Ramos (cell line): Measurements from ENCODE around the gene CSRP1.
"Not testable (repeated sequence)": the region's sequence is repeated elsewhere in the genome, so short reads cannot be mapped to it uniquely, and the experiment has no call there.

Experiments used
- in situ Hi-C: fragments of 300-500 bp; cut with MboI; formaldehyde crosslinking; loops from one replicate; pipeline ENCODE4 v1.14.3; 2022; ENCODE audit warnings: low sequenced_read_pairs; ENCODE audit not compliant: unreplicated experiment

CSRP1 gene

DNA sequence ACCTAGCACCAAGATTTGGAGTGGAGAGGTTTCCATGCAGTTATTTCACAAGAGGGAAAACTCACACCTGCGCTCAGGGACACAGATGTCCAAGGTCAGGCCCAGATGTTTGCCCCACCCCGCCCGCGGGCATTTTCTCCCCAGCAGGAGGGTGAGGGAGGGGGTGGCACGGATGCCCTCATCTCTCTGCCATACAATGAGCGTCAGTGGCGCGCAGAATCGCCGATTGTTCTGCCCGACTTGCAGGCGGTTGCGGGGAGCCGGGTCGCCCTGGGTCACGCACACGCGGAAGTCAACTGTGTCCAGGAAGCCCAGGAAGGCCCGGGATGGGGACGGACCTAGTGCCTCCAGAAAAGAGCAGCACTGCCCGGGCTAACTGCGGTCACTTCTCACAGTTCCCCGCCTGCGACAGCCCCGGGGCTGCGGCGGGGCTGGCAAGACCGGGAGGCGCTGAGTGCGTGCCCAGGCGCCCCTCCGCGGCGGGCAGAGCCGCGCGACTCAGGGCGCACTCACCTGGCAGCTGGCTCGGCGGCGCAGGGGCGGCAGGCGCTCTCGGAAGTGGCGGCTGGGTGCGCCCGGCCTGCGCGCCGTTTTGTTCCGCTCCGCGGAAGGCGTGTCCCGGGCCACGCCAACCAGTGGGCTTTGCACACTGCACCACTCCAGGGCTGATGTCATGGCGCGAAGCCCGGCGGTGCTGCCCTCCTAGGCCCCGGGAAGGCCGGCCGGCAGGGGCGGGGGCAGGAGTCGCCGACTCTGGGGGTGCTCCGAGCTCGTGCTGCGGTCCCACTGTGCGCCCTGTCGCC lies at the start of gene CSRP1:
CSRP1 (minus strand) TSS at position 567 of the 803 bp plus-strand sequence. CDS start 10,820 bp downstream, outside the sequence.
- in situ Hi-C loops, result no loop called here

DNA sequence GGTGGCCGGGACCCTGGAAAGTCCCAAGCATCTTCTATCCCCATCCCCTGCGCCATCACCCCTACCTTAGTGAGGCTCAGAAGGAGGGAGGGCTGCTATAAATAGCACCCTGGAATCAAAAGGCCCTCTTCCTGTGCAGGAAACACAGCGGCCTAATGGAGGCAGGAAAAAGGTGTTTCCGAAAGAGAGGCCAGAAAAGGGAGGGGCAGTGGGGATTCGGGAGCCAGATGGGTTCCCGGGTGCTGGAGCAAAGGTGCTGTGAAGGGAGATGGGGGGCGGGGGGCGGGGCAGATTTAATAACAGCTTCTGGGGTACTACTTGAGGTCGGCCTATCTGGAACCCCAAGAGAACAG lies 48.6 kb upstream of the CSRP1 start:
- in situ Hi-C loops, result no loop called here

DNA sequence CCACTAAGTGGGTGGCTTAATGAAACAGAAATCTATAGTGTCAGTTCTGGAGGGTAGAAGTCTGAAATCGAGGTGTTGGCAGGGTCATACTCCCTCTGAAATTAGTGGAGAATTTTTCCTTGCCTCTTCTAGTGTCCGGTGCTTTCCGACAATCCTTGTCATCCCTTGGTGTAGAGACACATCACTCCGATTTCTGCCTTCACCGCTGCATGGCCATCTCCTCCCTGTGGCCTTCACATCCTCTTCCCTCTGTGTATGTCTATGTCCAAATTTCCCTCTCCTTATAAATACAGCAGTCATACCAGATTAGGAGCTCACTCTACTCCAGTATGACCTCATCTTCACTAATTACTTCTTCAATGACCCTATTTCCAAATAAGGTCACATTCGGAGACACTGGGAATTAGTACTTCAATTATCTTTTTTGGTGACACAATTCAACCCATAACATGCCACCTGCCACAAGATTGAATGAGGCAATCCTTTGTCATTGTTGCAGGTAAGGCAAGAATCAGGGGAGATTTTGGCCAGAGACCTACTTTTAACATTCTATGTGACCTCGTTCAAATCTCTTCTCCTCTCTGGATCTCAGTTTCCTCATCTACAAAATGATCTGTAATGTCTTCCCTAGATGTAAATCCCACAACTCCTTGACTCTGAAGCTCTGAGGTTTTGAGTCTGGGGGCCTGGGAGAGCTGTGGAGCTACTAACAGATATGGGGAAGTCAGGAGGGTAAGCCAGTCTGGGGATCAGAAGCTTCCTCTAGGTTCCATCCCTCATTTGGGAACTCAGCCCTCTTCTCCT lies 48.1 kb upstream of the CSRP1 start:
- in situ Hi-C loops, result no loop called here

DNA sequence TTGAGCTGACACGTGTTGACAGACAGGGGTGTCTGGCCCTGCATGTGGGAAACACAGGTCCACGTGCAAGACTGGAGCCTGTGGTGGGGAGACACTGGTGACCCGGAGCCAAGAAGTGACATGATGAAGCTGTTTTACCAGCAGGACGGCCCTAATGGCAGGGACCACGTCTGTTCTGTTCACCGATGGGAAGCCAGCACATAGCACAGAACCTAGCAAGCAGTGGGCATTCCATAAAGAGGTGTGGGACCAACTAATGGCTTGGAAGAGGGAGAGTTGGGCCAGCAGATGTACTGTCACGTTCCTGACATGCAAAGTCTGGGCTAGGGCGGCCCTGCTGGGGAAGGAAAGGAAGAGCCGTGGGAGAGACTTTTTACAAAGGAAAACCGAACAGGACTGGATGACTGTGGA lies 47.3 kb upstream of the CSRP1 start:
- in situ Hi-C loops, result no loop called here

DNA sequence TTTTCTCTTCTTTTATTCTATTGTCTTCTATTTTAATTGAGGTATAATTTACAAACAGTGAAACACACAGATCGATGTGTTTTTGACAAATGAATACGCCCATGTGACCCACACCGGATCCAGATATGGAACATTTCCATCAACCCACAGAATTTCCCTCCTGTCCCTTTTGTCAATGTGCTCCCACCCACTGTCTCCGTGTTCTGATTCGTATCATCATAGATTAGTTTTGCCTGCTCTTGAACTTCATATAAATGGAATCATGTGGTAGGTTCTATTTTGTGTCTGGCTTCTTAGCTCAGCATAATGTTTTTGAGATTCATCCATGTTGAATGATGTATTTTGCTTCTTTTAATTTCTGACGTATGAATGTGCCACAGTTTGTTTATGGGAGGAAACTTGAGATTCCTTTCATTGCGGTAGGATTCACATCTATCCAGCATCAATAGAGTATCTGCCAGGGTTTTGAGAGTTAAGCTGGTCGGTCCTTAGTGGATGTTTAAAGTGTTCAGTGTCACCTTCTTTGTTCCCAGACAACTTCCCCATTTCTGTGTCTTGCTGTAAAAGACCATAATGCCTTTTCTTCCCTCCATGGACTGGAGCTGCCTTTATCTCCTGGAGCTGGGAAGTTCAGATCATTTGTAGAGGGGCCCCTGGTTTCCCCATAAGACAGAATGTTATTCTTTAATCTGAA lies 46.7 kb upstream of the CSRP1 start:
- in situ Hi-C loops, result no loop called here

DNA sequence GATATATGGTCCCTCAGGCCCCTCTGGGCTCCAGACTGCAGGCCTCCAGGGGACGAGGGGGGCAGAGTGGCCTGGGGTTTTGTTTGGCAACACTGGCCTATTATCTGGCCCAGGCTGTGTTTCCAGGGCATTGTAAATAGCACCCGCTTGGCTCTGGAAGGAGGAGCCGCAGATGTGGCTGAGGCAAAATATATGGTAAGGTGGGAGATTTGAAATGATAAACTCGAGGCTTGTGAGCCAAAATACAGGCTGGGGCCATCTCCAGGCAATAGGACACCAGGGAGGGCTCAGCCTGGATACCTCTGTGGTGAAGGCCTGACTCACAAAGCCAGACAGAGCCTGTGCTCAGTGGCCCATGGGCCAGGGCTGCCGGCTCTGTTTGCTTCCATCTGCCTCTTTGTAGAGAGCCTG lies 46.0 kb upstream of the CSRP1 start:
- in situ Hi-C loops, result no loop called here

DNA sequence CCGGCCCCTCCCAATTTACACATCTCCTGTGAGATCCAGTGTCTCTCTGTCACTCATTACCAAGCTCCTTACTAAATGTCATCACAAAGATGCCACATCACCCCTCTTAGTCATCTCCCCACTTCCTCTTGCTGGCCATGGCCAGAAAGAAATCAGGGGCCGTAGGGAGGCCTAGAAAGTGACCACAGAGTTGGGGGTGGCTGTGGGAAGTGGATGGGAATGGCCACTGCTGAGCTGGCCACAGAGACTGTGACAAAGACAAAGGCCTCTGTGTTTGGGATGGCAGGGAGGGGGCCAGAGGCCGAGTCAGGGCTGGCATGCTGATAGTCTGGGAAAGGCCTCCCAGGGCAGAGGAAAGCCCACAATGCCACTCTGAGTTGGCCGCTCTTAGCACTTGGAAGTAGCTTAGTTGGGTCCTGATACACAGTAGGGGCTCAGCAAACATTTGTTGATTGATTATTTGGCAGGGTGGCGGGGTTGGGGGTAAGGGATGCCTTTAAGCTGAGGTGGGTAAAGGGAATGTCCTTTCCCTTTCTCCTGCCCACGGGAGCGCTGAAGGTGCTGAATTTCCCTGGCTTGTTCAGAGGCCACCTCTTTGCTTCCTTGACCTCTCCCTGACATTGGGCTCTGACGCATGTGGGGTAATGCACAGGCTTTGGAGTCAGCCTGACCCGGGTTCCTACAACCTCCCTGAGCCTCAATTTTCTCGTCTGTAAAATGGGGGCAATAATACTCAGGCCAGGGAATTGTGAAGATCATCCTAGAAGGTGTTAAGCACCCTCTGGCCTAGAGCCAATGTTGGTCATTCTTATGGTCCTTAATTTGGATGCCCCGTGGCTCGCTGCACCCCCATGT lies 45.2 kb upstream of the CSRP1 start:
- in situ Hi-C loops, result no loop called here

DNA sequence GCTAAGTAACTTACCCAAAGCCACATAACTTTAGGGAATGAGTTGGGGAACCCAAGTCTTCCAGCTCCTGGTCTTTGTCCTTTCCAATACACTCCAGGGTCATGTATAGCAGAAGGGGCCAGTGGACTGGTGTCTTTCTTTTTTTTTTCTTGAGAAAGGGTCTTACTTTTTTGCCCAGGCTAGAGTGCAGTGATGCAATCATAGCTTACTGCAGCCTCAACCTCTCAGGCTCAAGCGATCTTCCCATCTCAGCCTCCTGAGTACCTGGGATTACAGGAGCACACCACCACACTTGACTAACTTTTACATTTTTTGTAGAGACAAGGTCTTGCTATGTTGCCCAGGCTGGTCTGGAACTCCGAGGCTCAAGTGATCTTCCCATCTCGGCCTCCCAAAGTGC lies 44.2 kb upstream of the CSRP1 start:
- in situ Hi-C loops, result no loop called here

DNA sequence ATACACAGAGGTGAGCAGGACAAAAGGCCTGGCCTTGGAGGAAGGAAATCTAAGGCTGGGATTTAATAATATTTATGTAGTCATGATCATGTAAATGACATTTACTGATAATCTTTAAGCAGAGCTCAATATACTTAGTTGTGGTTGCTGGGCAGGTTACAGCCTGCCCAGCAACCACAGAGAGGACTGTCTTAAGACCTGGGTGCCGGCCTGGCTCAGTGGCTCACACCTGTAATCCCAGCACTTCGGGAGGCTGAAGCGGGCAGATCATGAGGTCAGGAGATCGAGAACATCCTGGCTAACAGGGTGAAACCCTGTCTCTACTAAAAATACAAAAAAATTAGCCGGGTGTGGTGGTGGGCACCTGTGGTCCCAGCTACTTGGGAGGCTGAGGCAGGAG lies 42.6 kb upstream of the CSRP1 start:
- in situ Hi-C loops, result not testable (repeated sequence)

DNA sequence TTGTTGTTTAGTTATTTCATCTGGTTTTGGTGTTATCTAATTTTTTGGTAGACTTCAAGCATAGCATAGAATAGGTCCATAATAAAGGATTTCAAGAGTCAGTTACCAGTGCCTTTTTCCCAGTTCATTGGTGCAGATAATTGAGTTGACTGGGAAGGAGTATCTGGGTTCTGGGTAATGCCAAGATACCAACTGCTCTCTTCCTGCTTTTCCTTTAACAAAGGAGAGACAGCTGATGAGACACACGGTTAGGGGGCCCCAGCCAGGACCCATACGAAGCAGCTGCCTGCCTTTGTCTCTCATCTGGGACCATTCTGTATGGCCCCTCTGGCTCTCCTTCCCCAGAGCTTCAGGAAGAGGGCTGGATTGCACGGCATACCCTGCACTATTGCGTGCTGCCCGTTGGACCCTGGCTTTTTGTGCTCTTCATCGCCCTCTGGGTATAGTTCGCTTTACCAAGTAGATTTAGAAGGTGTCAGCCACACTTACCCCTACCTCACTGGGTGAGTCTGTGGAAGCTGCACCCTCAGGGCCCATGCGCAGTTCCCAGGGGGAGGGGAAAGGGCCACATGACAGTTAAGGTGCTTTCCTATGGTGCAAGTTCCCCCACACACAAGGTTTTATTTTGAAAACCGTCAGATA lies 39.0 kb upstream of the CSRP1 start:
- in situ Hi-C loops, result no loop called here

DNA sequence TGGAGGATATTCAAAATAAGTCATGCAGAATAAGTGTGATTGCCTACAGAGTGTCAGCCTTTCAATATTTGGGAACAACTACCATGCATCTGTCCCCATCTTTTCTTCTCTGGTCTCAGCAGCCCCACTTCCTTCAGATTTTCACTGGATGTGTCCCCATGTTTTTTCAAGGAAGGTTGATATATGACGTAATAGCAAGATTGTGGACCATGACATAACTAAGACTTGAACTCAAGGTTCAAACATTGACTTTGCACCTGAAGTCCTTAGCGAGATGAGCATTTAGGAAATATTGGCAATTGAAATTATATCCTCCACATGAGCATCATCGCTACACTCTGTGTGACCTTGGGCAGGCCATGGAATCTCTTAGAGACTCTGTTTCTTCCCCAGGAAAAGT lies 37.8 kb upstream of the CSRP1 start:
- in situ Hi-C loops, result no loop called here

DNA sequence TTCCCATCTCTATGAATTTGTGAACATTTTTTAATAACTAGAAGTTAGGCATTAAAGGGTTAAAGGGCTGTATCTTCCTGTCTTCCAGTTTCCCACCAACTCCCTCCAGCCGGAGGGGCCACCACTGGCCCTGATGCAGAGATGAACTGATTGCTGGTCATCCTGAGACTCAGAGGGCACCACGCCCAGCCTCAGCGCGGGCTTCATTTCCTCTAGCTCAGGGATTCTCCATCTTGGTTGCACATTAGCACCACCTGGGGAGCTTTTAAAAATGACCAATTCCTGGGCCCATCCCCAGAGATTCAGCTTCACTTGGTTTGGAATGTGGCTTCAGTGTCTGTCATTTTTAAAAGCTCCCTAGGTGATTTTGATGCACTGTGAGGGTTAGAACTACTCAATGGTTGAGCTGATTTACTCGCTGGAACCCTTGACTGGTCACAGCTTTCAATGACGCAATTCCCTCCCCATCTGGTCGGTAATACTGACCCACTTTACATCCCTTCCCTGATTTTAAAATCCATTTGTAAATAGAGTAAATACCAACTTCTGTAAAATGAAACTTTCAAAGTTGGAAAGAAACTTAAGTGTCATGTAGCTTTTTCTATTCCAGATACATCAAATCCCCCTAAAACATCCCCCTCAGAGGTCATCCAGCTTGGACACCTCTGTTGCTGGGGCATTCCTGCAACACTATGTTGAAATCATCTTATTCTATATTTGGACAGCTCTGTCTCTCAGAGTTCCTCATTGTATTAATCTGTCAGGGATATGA lies 37.1 kb upstream of the CSRP1 start:
- in situ Hi-C loops, result no loop called here

DNA sequence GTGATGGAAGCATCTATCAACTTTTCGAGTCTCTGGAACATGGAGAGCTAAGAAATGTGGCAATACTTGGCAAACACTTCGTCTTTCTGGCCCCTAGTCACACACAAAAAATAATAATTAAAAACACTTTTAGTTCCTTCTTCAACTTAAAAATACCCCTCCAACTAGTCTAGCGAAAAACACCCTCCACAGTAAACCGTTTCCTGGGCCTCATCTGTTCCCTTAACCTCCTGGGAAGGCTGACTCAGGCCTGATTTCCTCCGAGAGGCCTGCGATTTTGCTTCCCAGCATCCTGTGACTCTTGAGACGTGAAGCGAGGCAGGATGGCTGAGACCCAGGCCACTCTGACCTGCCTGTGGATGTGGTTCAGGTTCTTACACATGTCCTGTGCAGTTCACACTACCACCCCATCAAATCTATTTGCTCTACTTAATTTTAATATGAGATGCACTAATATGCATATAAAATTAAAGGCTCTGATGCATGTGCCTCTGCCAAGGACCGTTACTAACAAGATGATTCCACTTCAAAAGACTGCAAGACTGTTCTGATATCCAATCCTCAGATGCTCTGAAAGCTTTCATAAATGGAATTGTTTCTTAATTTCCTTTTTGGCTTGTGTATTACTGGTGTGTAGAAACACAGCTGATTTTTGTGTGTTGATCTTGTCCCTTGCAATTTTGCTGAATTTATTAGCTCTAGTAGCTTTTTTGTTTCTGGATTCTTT lies 35.5 kb upstream of the CSRP1 start:
- in situ Hi-C loops, result no loop called here

DNA sequence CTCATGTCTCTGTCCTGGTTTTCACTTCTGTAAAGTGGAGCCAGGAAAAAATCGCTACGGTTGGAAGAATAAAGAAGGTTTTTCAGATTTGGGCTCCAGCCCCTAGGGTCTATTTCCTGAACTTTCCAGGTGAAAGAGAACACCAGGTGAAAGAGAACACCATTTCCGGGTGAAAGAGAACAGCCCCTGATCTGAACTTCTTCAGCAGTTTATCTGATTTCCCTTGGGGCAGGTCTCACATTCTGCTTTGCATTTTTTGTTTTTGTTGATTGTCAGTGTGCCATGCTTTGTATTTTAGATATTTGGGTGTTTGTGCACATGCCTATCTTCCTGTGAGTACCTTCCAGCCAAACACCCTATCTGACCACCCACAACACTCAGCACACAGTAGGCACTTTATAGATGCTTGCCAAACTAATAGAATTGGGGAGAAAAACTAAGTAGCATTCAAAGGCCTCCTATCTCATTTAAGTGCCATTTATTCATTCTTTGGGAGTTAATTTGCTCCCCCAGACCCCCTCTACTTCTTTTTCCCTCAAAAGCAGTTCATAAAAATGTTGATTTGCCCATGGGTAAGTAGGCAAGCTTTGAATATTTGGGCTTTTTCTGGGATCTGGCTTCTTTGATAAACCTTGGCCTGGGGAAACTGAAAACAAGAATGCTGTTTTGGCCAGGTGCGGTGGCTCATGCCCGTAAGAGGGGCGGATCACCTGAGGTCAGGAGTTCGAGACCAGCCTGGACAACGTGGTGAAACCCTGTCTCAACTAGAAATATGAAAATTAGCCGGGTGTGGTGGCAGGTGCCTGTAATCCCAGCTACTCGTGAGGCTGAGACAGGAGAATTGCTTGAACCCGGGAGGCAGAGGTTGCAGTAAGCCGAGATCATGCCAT lies 34.2 kb upstream of the CSRP1 start:
- in situ Hi-C loops, result no loop called here

DNA sequence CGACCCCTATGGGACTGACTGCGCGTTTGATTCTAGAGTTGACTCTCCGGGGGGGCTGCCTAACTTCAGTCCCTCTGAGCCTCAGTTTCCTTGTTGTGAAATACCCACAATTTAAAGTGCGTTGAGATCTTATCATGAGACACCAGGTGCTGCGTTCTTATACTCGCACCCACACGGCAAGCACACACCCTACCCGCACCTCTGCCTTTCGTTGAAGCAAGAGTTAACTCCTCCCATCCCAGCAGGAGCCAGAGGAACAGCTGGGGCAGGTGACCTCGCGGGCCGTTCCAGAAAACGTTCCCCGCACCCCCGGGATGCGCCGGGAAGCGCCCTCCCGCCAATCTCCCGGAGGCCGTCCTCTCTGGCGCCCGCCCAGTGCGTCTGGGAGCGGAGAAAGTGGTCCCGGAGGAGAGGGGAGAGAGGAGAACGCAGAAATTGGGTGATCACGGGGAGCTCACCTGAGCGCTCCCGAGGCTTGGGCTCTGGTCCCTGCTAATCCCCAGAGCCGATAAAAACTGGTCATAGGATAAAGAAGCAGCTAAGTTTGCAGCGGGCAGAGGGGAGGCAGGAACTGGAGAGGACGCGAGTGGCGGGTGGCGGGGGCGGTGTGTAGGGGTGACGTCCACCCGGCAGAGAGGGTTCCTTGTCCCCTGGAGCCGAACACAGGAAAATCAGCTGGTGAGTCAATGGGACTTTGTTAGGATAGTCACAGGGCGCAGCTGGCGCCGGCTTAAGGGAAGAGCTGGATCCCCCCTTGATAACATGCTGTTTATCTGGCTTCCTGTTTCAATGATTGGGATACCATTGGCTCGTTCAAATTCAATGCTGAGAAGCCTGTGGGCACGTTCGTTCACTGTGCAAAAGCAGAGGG lies 32.9 kb upstream of the CSRP1 start:
- in situ Hi-C loops, result no loop called here
